HG02981 (cell line): ENCODE results near the gene ZNHIT1.

Experiments used
- ATAC-seq: cut with Tn5 transposase; IDR thresholded peaks from one replicate; pipeline ENCODE4 v1.9.1; 2021; ENCODE audit warnings: mild to moderate bottlenecking, moderate library complexity; ENCODE audit not compliant: unreplicated experiment

Gene ZNHIT1

DNA sequence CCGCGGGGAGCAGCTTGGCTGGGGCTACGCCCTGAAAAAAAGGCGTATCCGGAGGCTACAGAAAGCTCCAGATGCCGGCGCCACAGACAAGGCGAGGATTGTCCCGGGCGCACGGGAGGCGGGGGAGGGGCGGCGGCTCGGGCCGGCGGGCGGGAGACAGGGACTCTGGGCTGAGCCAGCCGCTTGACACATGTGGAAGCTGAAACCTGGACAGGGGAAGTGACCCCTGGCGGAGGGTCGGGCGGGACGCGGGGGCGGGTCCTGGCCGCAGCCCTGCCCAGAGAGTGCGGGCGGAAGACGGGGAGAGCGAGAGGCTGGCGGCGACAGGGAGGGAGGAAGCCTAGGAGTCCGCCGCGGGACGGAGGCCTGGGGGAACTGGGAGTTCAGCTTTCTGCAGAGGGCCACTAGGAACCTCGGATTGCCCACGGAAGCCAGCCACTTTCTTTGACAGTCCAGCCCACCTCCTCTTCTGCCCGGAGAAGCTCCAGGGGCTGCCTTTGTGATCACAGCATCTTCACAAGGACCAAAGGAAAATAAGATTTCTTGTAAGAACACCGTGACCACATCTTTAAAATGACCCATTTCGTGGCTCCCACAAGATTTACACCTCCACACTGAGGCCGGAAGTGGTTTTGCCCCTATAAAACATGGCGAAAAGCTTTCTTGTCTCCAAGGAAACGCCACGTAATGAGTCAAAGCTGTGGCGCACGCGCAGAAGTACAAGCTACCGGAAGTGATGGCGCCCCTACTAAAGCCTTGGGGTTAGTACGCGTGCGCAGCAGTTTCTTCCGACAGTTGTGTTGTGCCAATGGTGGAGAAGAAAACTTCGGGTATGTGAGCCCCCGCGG is at the start of gene ZNHIT1, which contains the start of gene PLOD3:
ZNHIT1 (plus strand) TSS at position 778 of the 848 bp plus-strand sequence; CDS start at position 809, 31 bp downstream.
PLOD3 (minus strand) TSS at position 194 of the 848 bp plus-strand sequence. CDS start 307 bp downstream, outside the sequence.
- peak; percentile 59 for ATAC-seq

DNA sequence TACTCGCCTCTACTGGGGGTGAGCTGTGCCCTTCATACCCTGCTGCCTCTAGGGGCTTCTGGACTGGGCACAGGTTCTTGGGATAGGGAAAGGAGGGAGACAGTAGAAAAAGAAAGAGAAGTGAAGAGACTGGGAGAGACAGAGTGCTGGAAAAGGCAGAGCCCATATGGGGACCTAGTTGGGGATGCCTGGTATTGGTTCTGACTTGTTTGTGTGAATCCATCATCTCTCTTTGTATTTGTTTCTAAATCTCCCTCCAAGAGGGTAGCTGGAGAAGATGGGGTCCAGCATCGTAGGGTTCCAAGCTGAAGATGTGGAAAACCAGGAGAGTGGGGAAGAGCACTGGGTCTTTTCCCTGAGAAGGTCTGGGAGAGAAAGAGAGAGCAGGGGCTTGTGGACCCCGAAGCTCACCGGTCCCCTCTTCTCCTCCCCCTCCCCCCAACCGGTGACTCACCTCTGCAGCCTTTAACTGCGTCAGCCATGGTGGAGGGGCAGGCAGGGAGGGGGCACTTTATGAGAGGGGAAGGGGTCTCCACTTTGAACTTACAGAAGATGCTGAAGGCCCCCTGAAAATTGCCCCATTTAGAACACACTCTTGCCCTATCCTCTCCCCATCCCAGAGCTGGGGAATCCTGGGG is 49.4 kb upstream of the ZNHIT1 start:
- no peak for ATAC-seq

DNA sequence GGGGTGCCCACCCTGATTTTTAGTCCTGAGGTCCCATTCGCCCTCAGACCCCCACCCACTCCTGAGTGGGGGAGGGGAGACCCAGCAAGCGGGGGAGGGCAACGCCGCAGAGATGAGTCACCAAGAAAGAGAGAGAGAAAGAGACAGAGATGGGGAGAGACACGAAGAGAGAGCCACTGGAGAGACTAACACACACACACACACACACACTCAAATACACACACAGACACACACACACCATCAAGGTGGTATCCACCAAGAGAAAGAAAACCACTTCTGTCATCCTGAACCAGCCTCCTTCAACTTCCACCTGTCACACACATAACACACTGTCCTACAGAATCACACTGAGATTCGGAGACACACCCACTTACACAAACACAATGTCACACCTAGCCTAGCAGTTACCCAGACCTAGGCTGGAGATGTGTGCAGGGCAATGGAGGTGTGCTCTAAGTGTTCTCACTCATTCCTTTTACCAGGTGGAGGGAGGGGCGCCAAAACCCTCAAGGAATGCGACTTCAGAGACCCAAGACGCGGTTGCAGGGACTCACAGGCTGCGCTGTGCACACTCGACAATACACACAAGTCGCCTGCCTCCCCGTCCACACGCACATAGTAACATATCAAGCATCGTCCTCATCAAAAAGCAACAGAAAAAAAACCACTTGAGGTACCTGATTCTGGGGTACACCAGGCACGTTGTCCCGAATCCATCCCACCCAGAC is 48.7 kb upstream of the ZNHIT1 start:
- no peak for ATAC-seq

DNA sequence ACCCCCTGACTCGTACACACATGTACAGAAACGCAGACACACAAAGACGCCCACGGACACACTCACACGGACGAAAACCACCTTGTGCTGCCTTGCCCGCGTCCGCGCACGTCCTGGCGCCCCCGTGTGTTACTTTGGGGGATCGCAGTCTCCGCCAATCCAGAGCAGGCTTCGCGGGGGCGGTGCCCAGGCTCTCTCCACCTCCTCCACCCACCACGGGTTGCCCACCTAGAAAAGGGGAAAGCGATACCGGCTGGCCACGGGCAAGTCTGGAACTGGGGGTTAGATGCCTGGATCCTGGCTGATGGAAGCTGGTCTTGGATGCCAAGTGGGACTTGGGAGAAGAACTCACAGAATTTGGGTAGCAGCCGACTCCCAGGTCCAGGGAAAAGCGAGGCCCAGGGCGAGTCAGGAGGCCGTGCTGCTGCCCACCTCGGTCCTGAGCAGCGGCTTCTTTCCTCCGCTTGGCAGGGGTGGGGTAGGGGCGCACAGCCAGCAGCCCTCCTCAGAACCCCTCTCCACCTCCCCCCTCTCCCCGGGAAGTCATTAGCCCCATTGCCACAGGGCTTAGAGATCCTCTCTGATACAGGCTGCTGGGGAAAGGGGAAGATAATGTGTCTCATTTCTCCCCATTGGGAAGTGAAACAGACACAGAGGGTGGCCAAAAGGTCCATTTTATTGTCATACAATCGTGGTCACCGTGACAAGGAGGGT is 48.0 kb upstream of the ZNHIT1 start:
- no peak for ATAC-seq

DNA sequence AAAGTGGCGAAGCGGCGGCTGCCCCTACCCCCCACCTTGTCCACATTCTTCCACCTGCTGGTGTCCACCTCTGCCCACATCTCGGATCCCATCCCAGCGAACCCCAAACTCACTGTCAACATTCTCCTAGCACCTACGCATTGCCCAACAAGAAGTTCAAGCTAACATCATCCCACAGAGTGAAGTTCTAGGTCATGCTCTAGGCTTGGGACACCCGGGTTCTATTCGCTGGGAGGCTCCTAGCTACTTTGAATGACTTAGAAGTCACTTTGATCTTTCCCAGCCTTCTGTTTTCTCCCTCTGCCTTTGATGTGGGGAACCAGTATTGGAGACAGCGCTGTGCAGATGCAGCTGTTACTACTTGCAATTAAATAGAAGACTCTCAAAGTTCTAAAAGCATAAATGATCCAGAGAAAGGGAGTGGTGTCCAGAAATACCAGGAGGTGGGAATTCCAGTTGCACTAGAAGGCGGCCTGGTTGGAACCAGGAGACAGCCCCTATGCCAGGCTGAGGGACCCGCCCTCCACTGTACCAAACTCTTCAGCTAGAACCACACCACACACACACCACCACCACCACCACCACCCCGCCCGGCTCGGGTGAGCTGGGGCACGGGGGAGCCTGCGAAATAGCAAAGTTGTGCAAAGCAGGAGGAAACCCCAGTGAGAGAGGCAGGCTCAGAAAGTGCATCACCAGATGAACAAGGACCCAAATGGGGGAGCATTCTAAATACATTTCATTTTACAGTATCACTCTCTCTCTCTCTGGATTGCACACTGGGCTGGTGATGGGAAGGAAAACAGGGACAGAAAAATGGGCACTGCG is 47.1 kb upstream of the ZNHIT1 start:
- no peak for ATAC-seq

DNA sequence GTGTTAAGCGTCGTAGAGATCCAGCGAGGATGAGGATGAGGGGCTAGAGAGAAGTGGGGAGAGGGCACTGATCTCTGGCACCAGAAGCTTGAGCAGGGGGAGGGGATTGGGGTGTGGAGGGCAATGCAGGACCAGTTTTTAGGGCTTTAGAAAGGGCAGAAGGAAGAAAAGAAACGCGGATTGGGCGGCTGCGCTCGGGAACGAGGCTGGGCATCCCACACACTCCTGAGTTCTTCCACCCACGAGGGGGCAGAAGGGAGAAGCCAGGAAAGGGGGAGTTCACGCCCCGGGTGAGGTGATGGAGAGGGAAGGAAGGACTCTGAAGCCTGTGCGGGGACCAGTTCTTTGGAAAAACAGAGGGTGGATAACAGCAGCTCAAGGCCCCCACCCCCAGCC is 46.5 kb upstream of the ZNHIT1 start:
- no peak for ATAC-seq

DNA sequence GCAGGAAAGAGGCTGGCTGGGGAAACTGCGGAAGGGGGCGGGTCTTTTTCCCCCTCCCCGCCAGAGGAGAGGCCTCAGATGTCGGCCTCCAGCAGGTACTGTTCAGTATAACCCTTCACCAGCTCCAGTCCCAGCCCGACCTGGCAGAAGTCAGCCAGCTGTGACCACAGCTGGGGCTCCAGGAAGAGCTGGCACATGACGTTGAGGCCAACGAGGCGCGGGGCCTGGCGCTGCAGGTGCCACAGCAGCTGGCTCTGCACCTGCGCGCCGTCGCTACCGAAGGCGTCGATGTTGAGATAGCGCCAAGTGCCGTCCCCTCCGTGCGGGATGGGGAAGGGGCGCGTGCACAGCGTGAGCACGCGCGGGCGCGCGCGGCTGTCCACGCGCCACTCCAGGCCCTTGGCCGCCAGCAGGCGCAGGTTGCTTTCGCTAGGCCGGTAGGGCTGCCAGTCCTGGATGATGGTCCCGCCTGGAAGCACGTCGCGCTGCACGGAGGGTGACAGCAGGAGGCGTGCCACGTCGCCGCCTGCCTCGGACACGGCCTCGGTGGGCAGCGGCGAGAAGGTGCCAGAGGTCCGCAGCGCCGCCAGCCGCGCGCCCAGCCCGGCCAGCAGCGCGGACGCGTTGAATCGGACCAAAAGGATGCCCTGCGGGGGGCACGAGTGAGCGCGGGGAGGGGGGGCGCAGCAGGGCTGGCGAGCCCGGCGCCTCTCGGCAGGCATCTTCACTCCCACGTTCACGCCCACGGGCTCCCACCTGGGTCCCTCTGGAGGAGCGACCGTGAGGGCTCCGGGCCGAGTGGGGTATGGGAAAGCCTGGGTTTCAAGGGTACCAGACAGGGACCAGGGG is 45.7 kb upstream of the ZNHIT1 start:
- ATAC-seq = no peak

DNA sequence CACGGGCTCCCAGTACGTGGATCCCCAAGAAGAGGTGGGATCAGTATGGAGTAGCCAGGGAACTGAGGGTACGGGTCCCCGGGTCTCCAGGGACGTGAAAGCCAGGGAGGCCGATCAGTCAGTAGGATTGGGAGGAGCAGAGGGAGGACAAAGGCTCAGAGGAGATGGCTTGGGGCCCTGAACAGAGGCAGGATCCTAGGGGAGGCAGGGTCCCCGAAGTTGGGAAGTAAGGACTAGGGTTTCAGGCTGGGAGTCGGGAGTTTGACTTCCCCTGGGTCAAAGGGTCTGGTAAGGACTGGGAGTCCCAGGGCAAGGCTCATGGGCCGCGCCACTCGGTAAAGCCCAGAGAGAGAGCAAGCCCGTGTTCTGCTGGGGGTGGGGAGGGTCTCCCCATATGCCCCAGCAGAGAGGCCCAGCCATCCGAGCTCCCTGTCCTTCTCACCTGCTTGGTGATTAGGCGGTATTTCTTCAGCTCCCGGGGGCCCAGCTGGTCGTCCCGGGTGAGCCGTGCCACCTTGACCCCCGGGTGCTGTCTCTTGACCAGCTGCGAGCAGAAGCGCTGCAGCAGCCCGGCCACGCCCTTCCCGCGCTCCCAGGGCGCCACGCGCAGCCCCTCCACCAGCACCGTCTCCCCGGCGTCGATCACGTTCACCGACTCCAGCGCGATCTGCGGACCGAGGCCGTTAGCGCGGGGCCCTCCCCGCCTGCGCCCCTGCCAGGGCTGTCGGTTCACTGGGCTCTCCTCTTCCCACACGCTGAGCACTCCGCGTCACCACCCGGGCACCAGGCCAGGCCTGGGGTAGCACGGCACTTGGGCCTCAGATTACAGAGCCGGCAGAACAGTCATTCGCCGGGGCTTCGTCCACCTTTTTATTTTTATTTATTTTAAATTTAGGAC is 44.9 kb upstream of the ZNHIT1 start:
- no peak for ATAC-seq

DNA sequence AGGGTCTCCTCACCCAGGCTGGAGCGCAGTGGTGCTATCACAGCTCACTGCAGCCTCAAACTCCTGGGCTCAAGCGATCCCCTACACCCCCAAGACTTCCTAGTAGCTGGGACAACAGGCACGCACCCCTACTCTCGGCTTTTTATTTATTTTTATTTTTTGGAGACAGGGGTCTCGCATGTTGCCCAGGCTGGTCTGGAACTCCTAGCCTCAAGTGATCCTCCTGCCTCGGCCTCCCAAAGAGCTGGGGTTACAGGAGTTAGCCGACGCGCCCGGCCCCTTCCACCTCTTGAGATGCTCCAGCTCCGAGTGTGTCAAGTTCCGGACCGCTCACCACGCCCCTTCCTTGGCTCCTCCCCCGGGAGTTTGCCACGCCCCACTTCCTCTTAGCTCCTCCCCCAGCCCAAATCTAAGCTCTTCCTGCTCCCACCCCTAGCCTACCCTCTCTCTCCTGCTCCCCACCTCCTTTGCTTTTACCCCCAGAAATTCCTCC is 44.2 kb upstream of the ZNHIT1 start:
- ATAC-seq = peak; percentile 49

DNA sequence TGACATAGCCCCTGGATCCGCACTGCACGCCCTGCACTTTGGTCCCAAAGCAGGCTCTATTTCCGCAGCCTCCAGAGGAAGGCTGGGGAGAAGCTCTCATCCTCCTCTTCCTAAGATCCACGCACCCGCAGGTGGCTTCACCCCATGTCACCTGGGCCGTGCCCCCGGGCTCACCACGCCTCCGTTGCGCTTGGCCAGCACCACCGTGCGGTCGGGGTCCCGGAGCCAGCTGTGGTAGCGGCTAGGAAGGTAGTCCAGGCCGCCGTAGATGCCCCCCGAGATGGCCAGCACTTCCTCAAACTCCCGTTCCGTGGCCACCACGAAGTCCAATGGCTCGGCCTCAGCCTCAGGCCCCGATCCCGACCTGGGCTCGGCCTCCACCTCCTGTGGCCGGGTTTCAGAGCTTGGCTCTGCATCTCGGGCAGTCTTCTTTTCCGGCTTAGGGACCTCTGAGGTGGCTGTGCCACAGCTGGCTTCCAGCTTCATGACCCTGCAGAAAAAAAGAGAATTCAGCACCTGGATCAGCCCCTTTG is 43.6 kb upstream of the ZNHIT1 start:
- ATAC-seq = no peak

DNA sequence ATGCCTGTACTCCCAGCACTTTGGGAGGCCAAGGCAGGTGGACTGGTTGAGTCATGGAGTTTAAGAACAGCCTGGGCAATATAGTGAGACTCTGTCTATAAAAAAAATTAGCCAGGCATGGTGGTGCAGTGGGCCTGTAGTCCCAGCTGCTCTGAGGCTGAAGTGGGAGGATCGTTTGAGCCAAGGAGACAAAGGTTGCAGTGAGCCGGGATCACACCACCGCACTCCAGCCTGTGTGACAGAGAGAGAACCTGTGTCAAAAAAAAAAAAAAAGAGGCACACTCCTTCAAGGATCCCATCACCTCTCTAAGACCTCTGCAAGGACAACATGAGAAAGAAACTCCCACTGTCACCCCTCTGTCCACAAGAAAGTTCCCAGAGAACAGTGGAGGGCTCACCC is 42.3 kb upstream of the ZNHIT1 start:
- no peak for ATAC-seq

DNA sequence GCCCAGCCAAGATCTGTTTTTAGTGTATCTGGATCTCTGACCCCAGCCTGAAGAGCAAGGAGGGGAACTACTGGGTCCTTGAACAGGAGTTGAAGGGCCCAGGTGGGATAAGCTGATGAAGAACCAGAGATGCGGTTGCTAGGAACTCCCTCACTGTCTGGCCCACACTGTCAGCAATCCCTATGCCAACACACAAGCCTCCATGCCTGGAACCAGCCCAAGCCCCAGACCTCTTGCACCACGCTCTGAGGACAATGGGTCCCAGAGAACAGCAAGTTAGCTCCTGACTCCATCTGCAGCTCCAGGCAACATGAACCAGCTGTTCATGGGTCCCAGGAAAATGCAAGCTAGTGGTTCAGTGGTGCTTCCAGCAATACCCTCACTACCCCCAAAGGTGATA is 40.3 kb upstream of the ZNHIT1 start:
- no peak for ATAC-seq

DNA sequence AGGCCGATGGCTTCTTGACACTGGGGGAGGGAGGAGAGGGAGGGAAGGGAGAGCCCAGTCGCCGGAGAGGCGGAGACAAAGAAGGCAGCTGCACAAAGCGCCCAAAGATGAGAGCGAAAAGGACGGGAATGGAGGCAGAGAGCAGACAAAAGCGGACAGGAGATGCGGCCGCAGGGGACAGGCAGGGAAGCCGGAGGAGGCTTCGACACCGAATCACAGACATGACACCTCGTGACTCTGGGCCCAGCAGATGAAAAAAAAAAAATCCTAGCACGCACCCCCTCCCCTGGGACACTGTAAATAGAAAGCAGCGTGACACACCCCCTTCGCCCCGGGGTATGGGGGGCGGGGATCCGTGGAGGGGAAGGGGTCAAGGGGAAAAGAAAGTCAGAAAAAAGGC is 38.8 kb upstream of the ZNHIT1 start:
- ATAC-seq = no peak

DNA sequence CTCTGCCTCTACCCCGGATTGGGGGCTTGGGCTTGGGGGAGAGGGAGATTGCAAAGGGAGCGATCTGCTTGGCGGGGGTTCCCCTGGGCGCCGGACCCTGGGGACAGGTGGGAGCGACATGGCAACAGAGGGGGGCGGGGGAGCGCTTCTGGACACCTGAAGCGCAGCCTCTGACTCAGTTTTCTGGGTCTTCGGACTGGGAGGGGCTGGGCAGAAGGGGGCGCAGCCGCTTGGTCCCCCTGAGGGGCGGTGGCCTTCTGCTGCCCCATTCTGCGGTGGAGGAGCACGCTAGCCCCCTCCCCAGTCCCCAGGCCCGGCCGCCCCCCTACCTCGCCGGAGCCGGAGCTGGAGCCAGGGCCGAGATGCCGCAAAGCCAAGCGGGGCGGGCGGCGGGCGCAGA is 38.3 kb upstream of the ZNHIT1 start:
- ATAC-seq = no peak

DNA sequence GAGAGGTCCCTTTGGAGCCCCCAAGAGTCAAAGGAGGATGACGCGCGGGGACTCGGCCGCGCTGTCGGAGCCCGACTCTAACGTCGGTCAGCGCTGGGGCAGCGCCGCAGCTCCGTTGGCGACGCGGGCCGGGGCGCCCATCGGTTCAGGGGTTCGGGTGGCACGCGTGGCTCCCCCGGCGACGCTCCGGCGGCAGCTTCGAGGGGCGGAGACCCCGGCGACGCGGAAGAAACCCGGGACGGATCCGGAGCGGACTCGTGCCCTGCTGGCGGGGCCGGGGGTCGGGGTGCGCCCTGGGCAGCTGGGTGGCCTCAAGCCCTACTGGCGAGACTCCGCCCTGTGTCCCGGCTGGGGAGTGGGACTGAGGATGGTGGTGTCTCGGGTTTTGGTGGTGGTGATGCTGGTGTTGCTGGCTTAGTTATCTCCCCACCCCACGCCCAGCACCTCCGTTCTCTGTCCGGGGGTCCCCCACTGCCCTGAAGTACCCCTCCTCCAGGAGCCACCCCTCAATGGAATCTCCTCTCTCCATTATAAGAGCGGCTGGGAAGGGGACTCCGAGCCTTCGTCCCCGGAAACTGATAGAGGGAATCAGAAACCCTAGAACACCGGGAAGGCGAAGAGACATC is 37.7 kb upstream of the ZNHIT1 start, which contains the start of gene NAT16:
NAT16 (minus strand) TSS at position 164 of the 626 bp plus-strand sequence. CDS start 5,486 bp downstream, outside the sequence.
- no peak for ATAC-seq

DNA sequence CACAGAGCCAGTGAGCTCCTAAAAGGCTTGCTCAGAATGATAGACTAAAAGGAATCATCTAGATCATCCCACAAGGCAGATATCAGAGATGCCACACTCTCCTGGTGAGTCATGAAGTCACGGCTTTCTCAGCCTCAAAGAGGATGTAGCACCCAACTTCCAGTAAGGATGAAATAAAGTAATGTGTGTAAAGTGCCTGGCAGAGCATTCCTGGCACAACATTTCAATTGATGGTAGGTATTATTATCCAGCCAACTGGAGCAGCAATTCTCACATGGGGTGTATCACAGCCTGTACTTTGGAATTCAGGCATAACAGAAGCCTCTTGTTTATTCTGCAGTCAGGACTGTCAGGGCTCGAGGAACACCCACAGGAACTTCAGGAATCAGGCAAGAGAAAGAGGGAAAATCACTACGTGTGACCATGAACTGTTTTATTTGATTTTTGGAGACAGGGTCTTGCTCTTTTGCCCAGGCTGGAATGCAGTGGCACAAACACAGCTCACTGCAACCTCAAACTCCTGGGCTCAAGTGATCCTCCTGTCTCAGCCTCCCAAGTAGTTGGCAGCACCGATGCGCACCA is 32.6 kb upstream of the ZNHIT1 start:
- no peak for ATAC-seq

DNA sequence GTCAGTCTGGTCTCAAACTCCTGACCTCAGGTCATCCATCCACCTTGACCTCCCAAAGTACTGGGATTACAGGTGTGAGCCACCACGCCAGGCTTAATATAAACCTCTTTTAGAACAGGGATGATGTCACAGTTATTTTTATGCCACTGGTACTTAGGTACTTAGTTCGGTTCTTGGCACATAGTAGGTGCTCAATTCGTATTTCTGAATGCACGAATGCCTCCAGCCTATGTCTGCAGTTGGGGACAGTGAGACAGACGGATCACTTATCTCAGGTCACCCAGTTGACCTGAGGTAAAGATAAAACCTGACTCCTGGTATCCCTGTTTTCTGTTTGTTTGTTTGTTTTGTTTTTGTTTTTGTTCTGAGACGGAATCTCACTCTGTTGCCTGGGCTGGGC is 31.8 kb upstream of the ZNHIT1 start:
- no peak for ATAC-seq
